ENCODE results near the gene SMARCAD1.

SMARCAD1 gene, protein sequence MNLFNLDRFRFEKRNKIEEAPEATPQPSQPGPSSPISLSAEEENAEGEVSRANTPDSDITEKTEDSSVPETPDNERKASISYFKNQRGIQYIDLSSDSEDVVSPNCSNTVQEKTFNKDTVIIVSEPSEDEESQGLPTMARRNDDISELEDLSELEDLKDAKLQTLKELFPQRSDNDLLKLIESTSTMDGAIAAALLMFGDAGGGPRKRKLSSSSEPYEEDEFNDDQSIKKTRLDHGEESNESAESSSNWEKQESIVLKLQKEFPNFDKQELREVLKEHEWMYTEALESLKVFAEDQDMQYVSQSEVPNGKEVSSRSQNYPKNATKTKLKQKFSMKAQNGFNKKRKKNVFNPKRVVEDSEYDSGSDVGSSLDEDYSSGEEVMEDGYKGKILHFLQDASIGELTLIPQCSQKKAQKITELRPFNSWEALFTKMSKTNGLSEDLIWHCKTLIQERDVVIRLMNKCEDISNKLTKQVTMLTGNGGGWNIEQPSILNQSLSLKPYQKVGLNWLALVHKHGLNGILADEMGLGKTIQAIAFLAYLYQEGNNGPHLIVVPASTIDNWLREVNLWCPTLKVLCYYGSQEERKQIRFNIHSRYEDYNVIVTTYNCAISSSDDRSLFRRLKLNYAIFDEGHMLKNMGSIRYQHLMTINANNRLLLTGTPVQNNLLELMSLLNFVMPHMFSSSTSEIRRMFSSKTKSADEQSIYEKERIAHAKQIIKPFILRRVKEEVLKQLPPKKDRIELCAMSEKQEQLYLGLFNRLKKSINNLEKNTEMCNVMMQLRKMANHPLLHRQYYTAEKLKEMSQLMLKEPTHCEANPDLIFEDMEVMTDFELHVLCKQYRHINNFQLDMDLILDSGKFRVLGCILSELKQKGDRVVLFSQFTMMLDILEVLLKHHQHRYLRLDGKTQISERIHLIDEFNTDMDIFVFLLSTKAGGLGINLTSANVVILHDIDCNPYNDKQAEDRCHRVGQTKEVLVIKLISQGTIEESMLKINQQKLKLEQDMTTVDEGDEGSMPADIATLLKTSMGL

GRCh38 chr4:94207469-94208224 lies at the start of gene SMARCAD1:
Gene SMARCAD1 (plus strand): TSS chr4:94207865. CDS start chr4:94208395, 530 bp downstream.
- peak; percentile 90 for DNase-seq (ENCODE audit: low spot score)

GRCh38 chr4:94158883-94159282 lies 48.8 kb upstream of the SMARCAD1 start:
- no peak for DNase-seq (ENCODE audit: low spot score)

GRCh38 chr4:94159790-94160189 lies 47.9 kb upstream of the SMARCAD1 start:
- DNase-seq (ENCODE audit: low spot score) = no peak

GRCh38 chr4:94160774-94161173 lies 46.9 kb upstream of the SMARCAD1 start:
- no peak for DNase-seq (ENCODE audit: low spot score)

- no peak for DNase-seq (ENCODE audit: low spot score)
Measured at GRCh38 chr4:94165256-94165655, 42.4 kb upstream of the SMARCAD1 start.

DNA sequence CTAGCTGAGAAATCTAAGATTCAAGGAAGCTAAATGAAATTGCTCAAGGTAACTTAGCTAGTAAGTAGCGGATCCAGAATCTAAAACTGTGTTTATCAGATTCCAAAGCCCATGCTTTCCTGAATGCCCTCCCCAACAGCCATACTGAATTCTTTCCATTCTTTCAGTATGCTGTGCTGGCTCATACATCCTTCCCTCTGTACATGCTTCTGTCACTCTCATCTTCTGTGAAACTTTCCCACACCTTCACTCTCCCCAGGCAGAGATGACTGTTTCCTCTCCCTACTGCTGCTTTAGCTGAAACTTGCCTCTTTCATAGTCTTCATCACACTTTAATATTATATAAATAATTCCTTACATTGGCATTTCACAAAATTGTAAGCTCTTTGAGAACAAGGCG lies 39.3 kb upstream of the SMARCAD1 start:
- DNase-seq (ENCODE audit: low spot score) = no peak

DNA sequence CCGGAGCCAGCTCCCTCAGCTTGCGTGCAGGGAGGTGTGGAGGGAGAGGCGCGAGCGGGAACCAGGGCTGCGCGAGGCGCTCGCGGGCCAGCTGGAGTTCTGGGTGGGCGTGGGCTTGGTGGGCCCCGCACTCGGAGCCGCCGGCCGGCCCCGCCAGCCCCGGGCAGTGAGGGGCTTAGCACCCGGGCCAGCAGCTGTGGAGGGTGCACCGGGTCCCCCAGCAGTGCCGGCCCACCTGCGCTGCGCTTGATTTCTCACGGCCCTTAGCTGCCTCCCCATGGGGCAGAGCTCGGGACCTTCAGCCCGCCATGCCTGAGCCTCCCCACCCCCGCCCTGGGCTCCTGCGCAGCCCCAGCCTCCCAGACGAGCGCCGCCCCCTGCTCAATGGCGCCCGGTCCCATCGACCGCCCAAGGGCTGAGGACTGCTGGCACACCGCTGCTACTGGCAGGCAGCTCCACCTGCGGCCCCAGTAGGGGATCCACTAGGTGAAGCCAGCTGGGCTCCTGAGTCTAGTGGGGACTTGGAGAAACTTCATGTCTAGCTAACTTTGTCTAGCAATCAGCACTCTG lies 37.8 kb upstream of the SMARCAD1 start:
- no peak for DNase-seq (ENCODE audit: low spot score)

DNA sequence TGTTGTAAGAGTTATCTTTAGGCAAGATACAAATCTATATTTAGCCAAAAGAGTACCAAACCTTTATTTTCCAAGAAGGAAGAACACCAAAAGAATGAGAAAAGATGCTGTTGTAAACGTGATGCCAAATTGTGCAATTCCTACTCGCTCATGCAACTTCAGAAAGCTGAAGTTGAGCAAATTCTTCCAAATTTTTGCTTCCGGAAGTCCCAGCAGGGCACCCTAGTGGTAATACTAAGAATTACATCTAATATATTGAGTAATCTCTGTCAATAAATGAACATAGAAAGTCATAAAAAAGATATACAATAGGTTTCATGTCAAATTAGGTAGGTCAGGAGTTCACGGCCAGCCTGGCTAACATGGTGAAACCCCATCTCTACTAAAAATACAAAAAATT lies 36.0 kb upstream of the SMARCAD1 start:
- no peak for DNase-seq (ENCODE audit: low spot score)

- no peak for DNase-seq (ENCODE audit: low spot score)
Measured at GRCh38 chr4:94175553-94176261, 32.0 kb upstream of the SMARCAD1 start.

DNA sequence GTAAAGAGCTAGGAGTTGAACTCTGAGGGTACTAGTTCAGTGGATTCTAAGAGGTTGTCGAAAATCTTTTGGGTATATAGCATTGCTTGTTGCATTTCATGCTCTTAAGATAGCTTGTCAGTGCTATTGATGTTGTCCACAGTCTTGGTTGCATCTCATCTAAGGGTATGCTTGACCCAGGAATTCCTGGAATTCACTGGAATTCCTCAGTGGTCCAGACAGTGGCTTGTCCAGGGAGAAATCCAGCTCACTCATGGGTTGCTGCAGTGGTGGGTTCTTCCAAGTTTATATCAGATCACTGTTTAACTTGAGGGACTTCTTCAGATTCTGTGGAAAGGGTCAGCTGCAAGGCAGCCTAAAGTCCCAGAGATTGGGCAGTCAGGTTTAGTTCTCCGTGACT lies 29.8 kb upstream of the SMARCAD1 start:
- DNase-seq (ENCODE audit: low spot score) = no peak

DNA sequence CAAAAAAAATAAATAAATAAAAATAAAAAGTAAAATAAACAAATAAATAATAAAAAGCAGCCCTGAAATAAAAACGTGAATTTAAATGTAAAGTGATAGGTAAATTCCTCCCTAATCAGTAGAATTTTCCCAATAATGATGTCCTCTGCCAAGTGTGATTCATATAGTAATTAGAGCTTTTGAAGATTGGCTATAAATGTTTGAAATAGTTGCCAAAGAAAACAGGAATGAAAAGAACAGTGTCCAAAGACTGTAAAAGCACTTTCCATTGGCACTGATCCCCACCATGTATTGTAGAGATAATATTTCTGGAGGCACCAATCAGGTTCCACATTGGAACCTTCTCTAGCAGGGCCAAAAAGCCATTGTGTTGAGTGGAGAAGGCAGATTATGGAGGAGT lies 25.9 kb upstream of the SMARCAD1 start:
- DNase-seq (ENCODE audit: low spot score) = no peak

- DNase-seq (ENCODE audit: low spot score) = no peak
Measured at GRCh38 chr4:94202769-94203168, 4.9 kb upstream of the SMARCAD1 start.

DNA sequence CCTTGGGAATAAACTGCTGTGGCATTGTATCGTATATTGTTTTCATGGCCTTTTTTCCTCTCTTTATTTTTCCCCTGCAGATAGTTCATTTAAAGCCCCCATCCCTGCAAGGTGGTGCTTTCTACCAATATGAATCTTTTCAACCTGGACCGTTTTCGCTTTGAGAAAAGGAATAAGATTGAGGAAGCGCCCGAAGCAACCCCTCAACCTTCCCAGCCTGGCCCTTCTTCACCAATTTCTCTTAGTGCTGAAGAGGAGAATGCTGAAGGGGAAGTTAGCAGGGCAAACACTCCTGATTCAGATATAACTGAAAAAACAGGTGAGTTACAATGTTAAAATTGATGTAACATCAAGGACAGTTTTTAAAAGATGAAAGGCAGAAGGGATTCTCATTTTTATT lies 601 bp downstream of the SMARCAD1 start:
- peak; percentile 15 for DNase-seq (ENCODE audit: low spot score)

DNA sequence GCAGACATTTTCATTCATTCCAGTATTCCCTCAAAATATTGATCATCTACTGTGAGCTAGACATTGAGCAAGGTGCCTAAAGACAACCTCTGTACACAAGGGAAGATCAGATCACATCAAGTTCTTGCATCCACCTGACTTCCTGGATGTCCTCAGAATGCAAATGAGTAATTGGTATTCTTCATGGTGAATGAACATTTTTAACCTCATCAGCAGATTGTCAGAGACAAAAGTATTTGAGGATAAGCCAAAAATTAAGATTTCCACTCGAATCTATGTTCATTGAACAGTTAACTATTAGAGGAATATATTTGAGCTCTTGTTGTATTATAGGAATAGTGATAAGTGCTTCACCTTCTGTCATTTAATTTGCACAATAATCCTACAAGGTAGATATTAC lies 1.3 kb downstream of the SMARCAD1 start:
- DNase-seq (ENCODE audit: low spot score) = no peak

GRCh38 chr4:94211861-94212260 lies 4.2 kb downstream of the SMARCAD1 start:
- no peak for DNase-seq (ENCODE audit: low spot score)

GRCh38 chr4:94214703-94215319 lies 7.1 kb downstream of the SMARCAD1 start:
- no peak for DNase-seq (ENCODE audit: low spot score)

DNA sequence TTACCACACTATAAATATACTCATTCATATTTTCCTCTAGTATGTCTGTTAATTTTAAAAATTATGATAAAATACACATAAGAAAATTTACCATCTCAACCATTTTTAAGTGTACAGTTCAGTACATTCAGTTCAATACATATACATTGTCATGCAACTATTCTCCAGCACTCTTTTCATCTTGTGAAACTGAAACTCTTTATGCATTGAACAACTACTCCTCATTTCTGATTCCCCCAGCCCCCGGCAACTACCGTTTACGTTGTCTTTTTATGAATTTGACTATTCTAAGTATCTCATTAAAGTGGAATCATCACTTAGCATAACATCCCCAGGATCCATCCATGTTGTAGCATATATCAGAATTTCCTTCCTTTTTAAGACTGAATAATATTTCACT lies 8.7 kb downstream of the SMARCAD1 start:
- no peak for DNase-seq (ENCODE audit: low spot score)

- no peak for DNase-seq (ENCODE audit: low spot score)
Measured at GRCh38 chr4:94219402-94219801, 11.7 kb downstream of the SMARCAD1 start.

DNA sequence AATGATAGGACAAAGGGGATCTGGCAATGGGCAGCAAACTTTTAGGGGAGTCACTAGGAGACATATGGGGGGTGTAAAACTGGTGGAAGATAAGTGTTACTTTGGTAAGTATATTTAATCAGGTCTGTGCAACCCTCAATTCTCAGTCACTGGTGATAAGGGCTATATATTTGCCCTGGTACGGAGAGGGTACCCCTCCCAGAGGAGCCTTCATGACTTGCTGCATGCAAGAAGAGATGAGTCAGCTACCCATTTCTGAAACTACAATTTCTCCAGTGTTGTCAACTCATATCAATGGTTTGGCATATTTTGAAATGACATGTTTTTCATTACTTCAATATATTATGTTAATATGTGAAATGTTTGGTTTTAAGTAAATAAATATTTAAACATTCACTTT lies 14.3 kb downstream of the SMARCAD1 start:
- DNase-seq (ENCODE audit: low spot score) = no peak

GRCh38 chr4:94225449-94225848 lies 17.8 kb downstream of the SMARCAD1 start:
- DNase-seq (ENCODE audit: low spot score) = no peak

DNA sequence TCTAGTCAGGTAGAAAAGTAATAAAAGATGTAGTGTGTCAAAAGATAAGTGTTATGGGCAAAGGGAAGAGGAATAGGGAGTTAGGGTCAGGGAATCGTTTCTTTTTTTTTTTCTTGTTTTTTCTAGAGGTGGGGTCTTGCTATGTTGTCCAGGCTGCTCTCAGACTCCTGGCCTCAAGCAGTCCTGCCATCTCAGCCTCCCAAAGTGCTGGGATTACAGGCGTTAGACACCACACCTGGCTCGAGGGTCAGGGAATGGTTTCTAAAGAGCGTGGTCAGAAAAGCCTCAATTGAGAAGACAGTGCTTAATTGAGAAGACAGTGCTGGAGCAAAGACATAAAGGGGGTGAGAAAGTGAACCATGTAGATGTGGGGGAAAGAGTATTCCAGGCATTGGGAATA lies 19.1 kb downstream of the SMARCAD1 start:
- no peak for DNase-seq (ENCODE audit: low spot score)

Data from D341Med (cell line).